WI38 (cell line): ENCODE data around the gene GTF3C1.

Source experiments
- H3K4me3 ChIP-seq: 2 replicates; pipeline ENCODE4 v1.5.1; 2011; ENCODE audit warnings: low read depth, mild to moderate bottlenecking, control low read depth, low read length
- CTCF ChIP-seq: IDR thresholded peaks from 2 replicates; pipeline ENCODE4 v1.5.1; 2012; ENCODE audit warnings: low read depth, mild to moderate bottlenecking, control low read depth, low read length

Gene GTF3C1

DNA sequence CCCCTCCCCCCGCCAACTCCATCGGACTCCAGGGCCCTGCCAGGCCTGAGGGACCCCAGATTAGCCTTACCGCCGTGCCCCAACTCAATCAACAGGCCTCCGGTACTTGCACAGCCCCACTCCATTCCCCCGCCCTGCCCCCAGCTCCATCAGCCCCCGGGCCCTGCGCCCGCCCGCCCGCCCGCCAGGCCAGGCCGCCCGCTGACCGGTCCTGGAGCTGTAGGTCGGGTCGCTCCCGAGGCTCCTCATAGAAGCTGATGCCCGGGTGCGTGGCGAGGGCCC, 308 bp downstream of the GTF3C1 start:
- TF ChIP-seq CTCF = no peak
- H3K4me3 ChIP-seq = peak overlapping the region; percentile 100

DNA sequence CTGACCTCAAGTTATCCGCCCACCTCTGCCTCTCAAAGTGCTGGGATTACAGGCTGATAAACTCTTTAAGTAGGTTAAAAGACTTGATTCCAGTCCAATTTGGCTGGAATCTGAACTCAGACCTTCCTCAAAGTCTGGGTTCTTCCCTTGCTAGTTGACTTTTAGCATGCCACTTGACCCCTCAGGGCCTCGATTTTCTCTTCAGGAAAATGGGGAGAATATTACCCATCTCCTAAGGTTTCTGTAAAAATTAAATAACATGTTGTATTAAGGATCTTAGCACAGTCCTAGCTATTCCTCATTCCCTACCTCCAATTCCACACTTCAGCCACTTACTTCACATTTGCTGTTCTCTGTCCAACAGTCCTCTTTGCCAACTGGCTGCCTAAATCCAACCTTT, 1.9 kb downstream of the GTF3C1 start:
- no peak overlapping the region for H3K4me3 ChIP-seq
- TF ChIP-seq CTCF = no peak

DNA sequence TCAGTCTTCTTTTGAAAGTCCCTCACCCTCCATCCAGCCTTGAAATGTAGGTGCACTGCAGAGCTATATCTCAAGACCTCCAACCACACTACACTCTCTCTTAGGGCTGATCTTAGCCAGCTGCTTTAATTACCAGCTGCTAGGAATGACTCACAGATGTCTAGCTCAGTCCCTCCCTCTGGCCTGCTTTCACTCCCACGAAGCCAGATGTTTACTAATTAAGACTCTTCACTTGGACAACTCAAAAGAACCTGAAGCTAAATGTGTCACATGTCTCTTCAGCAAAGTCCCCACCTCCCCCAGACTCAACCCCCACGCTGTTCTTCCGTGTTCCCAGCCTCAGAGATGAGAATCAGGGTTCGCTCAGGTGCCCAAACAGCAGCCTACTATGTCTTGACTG, 2.6 kb downstream of the GTF3C1 start:
- TF ChIP-seq CTCF = no peak
- no peak overlapping the region for H3K4me3 ChIP-seq

- no peak for TF ChIP-seq CTCF
Measured at GRCh38 chr16:27544671-27545070, 5.0 kb downstream of the GTF3C1 start.

GRCh38 chr16:27543801-27544200, 5.9 kb downstream of the GTF3C1 start:
- no peak overlapping the region for H3K4me3 ChIP-seq
- TF ChIP-seq CTCF = no peak

More at GRCh38 chr16:27544671-27545070, 5.0 kb downstream of the GTF3C1 start:
- no peak overlapping the region for H3K4me3 ChIP-seq

GRCh38 chr16:27539636-27540035, 10.1 kb downstream of the GTF3C1 start:
- no peak for TF ChIP-seq CTCF

GRCh38 chr16:27539120-27539519, 10.6 kb downstream of the GTF3C1 start:
- H3K4me3 ChIP-seq = no peak overlapping the region
- TF ChIP-seq CTCF = no peak

More at GRCh38 chr16:27539636-27540035, 10.1 kb downstream of the GTF3C1 start:
- no peak overlapping the region for H3K4me3 ChIP-seq
